A549 treated with CORT108297 at 1 μM for 4 hours (cell line): ENCODE data around the gene PTCH1. TPM values are rescaled to one million over a fixed set of nuclear protein-coding genes. Genes with fewer than 3 reads are reported as not detected.

Experiments used
- total RNA-seq: library from RNA; stranded (reverse); fragments of 200-300 nt; extraction: Qiagen RNA extraction; gene quantifications from 5 replicates; pipeline ENCODE4 v1.2.3, GENCODE V29; 2022

PTCH1 gene
- 1.8 to 3.4 TPM (median 2.7 TPM) in 5 replicates for total RNA-seq

GRCh38 chr9:95516734-95517558 lies at the start of gene PTCH1:
TSS of gene PTCH1 (minus strand) at chr9:95516971.

Other genes with a start within 250 kb of the PTCH1 start
- 10.5 to 11.8 TPM (median 11.0 TPM) in 5 replicates for gene FANCC, start 199.3 kb downstream of the PTCH1 start, total RNA-seq